ENCODE data around the gene KMT2B.

GRCh38 chr19:35734273-35734672 lies 16.5 kb downstream of the KMT2B start:
- TF ChIP-seq FOXM1 (IDR thresholded peaks at IDR 0.05; ENCODE audit: borderline replicate concordance, low read depth) (no peak), CEBPB (IDR thresholded peaks at IDR 0.05) (no peak), TAF1 (IDR thresholded peaks at IDR 0.05; ENCODE audit: low read depth) (no peak), EGR1 (IDR thresholded peaks at IDR 0.05) (no peak), CREB1 (IDR thresholded peaks at IDR 0.05; ENCODE audit: low read depth) (no peak), EP300 (IDR thresholded peaks at IDR 0.05; ENCODE audit: borderline replicate concordance) (no peak), MAX (IDR thresholded peaks at IDR 0.05) (no peak), TCF12 (IDR thresholded peaks at IDR 0.05; ENCODE audit: low read depth) (no peak), ZBTB7A (IDR thresholded peaks at IDR 0.05; ENCODE audit: low read depth) (no peak)
- TF ChIP-seq, protein P1, sequence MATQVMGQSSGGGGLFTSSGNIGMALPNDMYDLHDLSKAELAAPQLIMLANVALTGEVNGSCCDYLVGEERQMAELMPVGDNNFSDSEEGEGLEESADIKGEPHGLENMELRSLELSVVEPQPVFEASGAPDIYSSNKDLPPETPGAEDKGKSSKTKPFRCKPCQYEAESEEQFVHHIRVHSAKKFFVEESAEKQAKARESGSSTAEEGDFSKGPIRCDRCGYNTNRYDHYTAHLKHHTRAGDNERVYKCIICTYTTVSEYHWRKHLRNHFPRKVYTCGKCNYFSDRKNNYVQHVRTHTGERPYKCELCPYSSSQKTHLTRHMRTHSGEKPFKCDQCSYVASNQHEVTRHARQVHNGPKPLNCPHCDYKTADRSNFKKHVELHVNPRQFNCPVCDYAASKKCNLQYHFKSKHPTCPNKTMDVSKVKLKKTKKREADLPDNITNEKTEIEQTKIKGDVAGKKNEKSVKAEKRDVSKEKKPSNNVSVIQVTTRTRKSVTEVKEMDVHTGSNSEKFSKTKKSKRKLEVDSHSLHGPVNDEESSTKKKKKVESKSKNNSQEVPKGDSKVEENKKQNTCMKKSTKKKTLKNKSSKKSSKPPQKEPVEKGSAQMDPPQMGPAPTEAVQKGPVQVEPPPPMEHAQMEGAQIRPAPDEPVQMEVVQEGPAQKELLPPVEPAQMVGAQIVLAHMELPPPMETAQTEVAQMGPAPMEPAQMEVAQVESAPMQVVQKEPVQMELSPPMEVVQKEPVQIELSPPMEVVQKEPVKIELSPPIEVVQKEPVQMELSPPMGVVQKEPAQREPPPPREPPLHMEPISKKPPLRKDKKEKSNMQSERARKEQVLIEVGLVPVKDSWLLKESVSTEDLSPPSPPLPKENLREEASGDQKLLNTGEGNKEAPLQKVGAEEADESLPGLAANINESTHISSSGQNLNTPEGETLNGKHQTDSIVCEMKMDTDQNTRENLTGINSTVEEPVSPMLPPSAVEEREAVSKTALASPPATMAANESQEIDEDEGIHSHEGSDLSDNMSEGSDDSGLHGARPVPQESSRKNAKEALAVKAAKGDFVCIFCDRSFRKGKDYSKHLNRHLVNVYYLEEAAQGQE (IDR thresholded peaks at IDR 0.05; ENCODE audit: low read depth) = no peak
